Endothelial cell (in vitro differentiated cells): ENCODE measurements around the gene MT1A. TPM values are rescaled to one million over a fixed set of nuclear protein-coding genes. Genes with fewer than 3 reads are reported as not detected.

Source experiments
- DNase-seq: peaks from one replicate; pipeline ENCODE4 v3.0.0; 2021; ENCODE audit warnings: low spot score
- H3K27ac Mint-ChIP-seq: one replicate; pipeline ENCODE4 v1.8.0; 2021; ENCODE audit warnings: mixed read lengths, inconsistent platforms; ENCODE audit not compliant: unreplicated experiment
- H3K27me3 Mint-ChIP-seq: one replicate; pipeline ENCODE4 v1.8.0; 2021; ENCODE audit warnings: mild to moderate bottlenecking, moderate library complexity, mixed read lengths, inconsistent platforms; ENCODE audit not compliant: unreplicated experiment
- H3K36me3 Mint-ChIP-seq: one replicate; pipeline ENCODE4 v1.8.0; 2021; ENCODE audit warnings: mild to moderate bottlenecking, low read depth, mixed read lengths, inconsistent platforms; ENCODE audit not compliant: unreplicated experiment
- H3K4me1 Mint-ChIP-seq: one replicate; pipeline ENCODE4 v1.8.0; 2021; ENCODE audit warnings: mild to moderate bottlenecking, mixed read lengths, inconsistent platforms; ENCODE audit not compliant: unreplicated experiment
- H3K4me3 Mint-ChIP-seq: one replicate; pipeline ENCODE4 v1.8.0; 2021; ENCODE audit warnings: mild to moderate bottlenecking, mixed read lengths, inconsistent platforms; ENCODE audit not compliant: unreplicated experiment
- H3K9me3 Mint-ChIP-seq: one replicate; pipeline ENCODE4 v1.8.0; 2021; ENCODE audit warnings: mixed read lengths, inconsistent platforms; ENCODE audit not compliant: unreplicated experiment
- total RNA-seq: library from RNA; stranded (reverse); fragmentation: NEBNext Ultra II Directional; extraction: Animal tissue kit (Norgen Biotek cat#: 25700); gene quantifications from one replicate; pipeline ENCODE4 v1.2.1, GENCODE V29; 2021; ENCODE audit not compliant: unreplicated experiment
- TF ChIP-seq, protein P1 (sequence below): fragments of 200-600 bp; sonication (generic); IDR thresholded peaks from one replicate; pipeline ENCODE4 v1.5.0; 2021; ENCODE audit warnings: antibody characterized with exemption; ENCODE audit not compliant: unreplicated experiment

MT1A gene
- total RNA-seq, 1 donor from 2014 or later, result not detected

DNA sequence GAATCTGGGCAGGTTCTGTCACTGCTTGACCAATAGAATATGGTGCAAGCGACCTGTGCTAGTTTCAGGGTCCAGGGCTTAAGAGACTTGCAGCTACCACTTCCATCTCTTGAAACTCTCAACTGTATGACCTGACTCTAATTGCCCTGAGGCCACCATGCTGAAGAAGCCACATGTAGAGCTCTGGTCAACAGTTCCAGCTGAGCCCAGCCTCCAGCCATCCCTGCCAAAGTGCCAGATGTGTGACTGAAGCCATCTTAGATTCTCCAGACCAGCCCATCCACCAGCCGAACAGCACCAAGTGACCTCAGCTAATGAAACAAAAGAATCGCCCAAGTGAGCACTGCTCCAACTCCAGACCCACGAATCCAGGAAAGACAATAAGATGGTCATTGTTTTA lies 33.5 kb upstream of the MT1A start:
- no peaks in the 10 kb centered on the region for H3K36me3 Mint-ChIP-seq
- peaks cover 31% of the 10 kb centered on the region for H3K4me1 Mint-ChIP-seq
- H3K9me3 Mint-ChIP-seq, result no peaks in the 10 kb centered on the region
- no peak for DNase-seq
- H3K27me3 Mint-ChIP-seq, result peaks cover 21% of the 10 kb centered on the region
- no peak overlapping the region for H3K4me3 Mint-ChIP-seq
- TF ChIP-seq, protein P1, sequence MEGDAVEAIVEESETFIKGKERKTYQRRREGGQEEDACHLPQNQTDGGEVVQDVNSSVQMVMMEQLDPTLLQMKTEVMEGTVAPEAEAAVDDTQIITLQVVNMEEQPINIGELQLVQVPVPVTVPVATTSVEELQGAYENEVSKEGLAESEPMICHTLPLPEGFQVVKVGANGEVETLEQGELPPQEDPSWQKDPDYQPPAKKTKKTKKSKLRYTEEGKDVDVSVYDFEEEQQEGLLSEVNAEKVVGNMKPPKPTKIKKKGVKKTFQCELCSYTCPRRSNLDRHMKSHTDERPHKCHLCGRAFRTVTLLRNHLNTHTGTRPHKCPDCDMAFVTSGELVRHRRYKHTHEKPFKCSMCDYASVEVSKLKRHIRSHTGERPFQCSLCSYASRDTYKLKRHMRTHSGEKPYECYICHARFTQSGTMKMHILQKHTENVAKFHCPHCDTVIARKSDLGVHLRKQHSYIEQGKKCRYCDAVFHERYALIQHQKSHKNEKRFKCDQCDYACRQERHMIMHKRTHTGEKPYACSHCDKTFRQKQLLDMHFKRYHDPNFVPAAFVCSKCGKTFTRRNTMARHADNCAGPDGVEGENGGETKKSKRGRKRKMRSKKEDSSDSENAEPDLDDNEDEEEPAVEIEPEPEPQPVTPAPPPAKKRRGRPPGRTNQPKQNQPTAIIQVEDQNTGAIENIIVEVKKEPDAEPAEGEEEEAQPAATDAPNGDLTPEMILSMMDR, result no peak
- no peak overlapping the region for H3K27ac Mint-ChIP-seq

DNA sequence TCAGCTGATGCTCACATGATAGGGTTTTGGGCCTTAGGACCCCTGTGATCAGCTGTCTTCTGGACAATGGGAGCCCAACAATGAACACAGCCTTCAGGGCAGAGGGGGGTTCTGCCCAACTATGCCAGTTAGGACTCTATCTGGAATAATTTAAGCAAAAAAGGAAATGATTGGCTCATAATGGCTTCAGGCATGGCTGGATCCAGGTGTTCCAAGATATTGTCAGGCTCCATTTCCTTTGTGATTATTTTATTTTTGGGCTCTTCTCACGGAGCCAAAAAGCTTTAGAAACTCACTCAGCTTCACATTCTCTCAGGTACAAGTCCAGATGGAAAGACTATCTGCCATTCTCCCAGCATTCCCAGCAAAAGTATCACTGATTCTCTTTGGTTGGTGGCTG lies 33.0 kb upstream of the MT1A start:
- peak overlapping the region; percentile 38 for H3K4me3 Mint-ChIP-seq
- no peaks in the 10 kb centered on the region for H3K36me3 Mint-ChIP-seq
- no peaks in the 10 kb centered on the region for H3K9me3 Mint-ChIP-seq
- peaks cover 35% of the 10 kb centered on the region for H3K4me1 Mint-ChIP-seq
- DNase-seq, result no peak
- TF ChIP-seq, protein P1, result no peak
- peaks cover 21% of the 10 kb centered on the region for H3K27me3 Mint-ChIP-seq
- no peak overlapping the region for H3K27ac Mint-ChIP-seq

DNA sequence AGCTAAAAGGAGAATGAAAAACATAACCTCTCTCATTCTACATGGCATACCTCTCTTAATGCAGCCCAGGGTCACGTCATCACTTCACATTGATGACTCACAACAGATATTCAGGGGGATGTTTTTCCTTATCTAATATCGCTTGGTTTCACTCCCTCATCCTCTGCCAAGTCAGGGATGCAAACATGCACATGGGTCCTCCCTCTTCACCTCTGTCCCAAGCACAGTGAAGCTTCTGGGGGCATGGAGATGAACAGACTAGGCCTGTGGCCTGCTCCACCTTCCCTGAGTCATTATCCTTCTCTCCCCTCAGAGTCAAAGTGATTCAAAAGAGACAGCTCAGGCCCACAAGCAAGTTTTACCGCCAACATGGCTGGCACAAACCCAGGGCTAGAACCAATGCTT lies 32.4 kb upstream of the MT1A start:
- no peaks in the 10 kb centered on the region for H3K9me3 Mint-ChIP-seq
- H3K4me3 Mint-ChIP-seq, result no peak overlapping the region
- H3K27me3 Mint-ChIP-seq, result peaks cover 19% of the 10 kb centered on the region
- TF ChIP-seq, protein P1, result no peak
- no peak for DNase-seq
- peaks cover 35% of the 10 kb centered on the region for H3K4me1 Mint-ChIP-seq
- no peak overlapping the region for H3K27ac Mint-ChIP-seq
- H3K36me3 Mint-ChIP-seq, result no peaks in the 10 kb centered on the region

DNA sequence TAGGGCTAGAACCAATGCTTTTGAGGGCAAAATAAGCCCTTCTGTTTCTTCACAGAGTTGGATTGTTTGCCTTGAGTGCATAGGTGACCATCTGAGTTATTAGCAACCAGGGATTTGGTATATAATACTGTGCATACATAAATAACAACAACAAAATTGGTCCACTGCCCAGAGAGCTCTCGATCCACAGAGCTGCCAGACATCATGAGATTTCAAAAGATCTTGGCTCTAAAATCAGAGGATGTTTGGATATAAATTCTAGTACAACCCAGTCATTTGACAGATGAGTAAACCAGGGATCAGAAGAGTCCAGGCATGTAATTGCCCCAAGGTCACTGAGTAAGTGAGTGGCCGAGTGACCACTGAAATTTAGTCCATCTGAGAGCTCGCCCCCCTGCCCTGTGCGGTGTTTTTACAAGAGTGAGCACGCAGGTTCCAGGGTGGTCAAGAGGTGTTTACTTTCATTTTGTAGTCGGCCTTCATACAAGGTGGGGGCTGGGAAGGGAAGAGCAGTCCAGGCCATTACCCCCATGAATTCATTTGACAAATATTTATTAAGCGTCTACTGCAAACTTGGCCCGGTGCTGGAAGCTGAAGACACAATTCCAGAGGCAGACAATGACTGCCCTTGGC lies 31.9 kb upstream of the MT1A start:
- Mint-ChIP-seq H3K4me3 (peak overlapping the region; percentile 62), H3K27ac (peak overlapping the region; percentile 89), H3K4me1 (peaks cover 35% of the 10 kb centered on the region), H3K27me3 (peaks cover 18% of the 10 kb centered on the region), H3K9me3 (no peaks in the 10 kb centered on the region), H3K36me3 (no peaks in the 10 kb centered on the region)
- TF ChIP-seq, protein P1, result no peak
- DNase-seq, result no peak

DNA sequence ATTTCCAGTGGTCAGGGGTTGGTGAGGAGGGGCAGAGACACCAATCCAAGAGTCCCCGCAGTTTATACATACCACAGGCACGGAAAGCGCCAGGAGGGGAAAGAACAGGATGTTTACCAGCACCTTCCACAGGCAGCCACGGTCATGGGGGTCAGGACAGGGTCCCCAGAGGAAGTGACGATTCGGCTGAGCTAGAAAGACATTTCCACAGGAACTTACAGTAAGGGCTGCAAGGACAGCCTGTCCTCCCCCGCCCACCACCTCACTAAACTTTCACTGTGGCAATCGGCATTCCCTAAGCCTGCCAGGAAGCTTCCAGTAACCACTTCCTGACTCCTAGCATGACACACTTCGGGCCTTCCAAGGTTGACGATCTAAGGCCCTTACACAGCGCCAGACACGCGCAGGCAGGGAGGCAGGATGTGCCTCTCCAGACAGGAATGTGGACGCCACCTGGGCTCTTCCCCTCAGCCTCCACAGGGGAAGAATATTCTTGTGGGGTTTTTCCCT lies 31.3 kb upstream of the MT1A start:
- Mint-ChIP-seq H3K9me3 (no peaks in the 10 kb centered on the region), H3K27ac (peak overlapping the region; percentile 89), H3K27me3 (peaks cover 18% of the 10 kb centered on the region), H3K4me1 (peaks cover 35% of the 10 kb centered on the region), H3K4me3 (peak overlapping the region; percentile 76), H3K36me3 (no peaks in the 10 kb centered on the region)
- peak; percentile 67 for DNase-seq
- TF ChIP-seq, protein P1, result no peak
